Mesenchymal stem cell (in vitro differentiated cells and primary cell): ENCODE measurements around the gene DEFB124.
"Not testable (repeated sequence)": the region's sequence is repeated elsewhere in the genome, so short reads cannot be mapped to it uniquely, and the experiment has no call there.

ENCODE experiments used
- DNase-seq: peaks from one replicate; pipeline ENCODE4 v3.0.0-alpha.2; 2013
- H2AFZ ChIP-seq: one replicate; pipeline ENCODE4 v1.6.1; 2013; ENCODE audit warnings: low read depth, mild to moderate bottlenecking, control low read depth, inconsistent platforms, low read length, moderate library complexity
- H2AK5ac ChIP-seq: 2 replicates; pipeline ENCODE4 v1.6.1; 2013; ENCODE audit warnings: low read length, moderate library complexity, mild to moderate bottlenecking, inconsistent platforms; ENCODE audit not compliant: severe bottlenecking
- H2BK120ac ChIP-seq: one replicate; pipeline ENCODE4 v1.6.1; 2013; ENCODE audit warnings: low read depth, mild to moderate bottlenecking, inconsistent platforms, low read length, moderate library complexity
- H2BK12ac ChIP-seq, 2 experiments: one replicate each; pipeline ENCODE4 v1.6.1; 2013; ENCODE audit warnings: inconsistent platforms in 2 of 2, low read length in 2 of 2, mild to moderate bottlenecking in 2 of 2, moderate library complexity in 2 of 2, control low read depth in 1 of 2
- H2BK15ac ChIP-seq: one replicate; pipeline ENCODE4 v1.6.1; 2013; ENCODE audit warnings: mild to moderate bottlenecking, low read depth, inconsistent platforms; ENCODE audit not compliant: poor library complexity, severe bottlenecking
- H2BK5ac ChIP-seq: 2 replicates; pipeline ENCODE4 v1.6.1; 2013; ENCODE audit warnings: low read depth, mild to moderate bottlenecking, low read length, control low read depth, inconsistent platforms; ENCODE audit not compliant: poor library complexity, severe bottlenecking
- H3K14ac ChIP-seq, 2 experiments: one replicate each; pipeline ENCODE4 v1.6.1; 2013; ENCODE audit warnings: inconsistent platforms in 2 of 2, low read length in 2 of 2, control low read depth in 1 of 2, mild to moderate bottlenecking in 1 of 2, moderate library complexity in 1 of 2
- H3K18ac ChIP-seq, 2 experiments: one replicate each; pipeline ENCODE4 v1.6.1; 2013; ENCODE audit warnings: inconsistent platforms in 2 of 2, low read length in 2 of 2, control low read depth in 1 of 2, low read depth in 1 of 2, mild to moderate bottlenecking in 1 of 2
- H3K23ac ChIP-seq, 2 experiments: one replicate each; pipeline ENCODE4 v1.6.1; 2013; ENCODE audit warnings: inconsistent platforms in 2 of 2, low read length in 2 of 2, mild to moderate bottlenecking in 2 of 2, moderate library complexity in 2 of 2, control low read depth in 1 of 2
- H3K27ac ChIP-seq: 2 replicates; pipeline ENCODE4 v1.5.1; 2013; ENCODE audit warnings: mild to moderate bottlenecking, moderate library complexity, low read length, control low read depth, inconsistent platforms; ENCODE audit not compliant: poor library complexity, severe bottlenecking
- H3K27me3 ChIP-seq, 2 experiments: 2 replicates each; pipeline versions ENCODE4 v1.6.1 to v1.7.0; 2013; ENCODE audit warnings: low read length in 2 of 2, mild to moderate bottlenecking in 2 of 2, moderate library complexity in 2 of 2, control low read depth in 1 of 2, inconsistent platforms in 1 of 2; ENCODE audit not compliant: control insufficient read depth in 1 of 2, insufficient read depth in 1 of 2
- H3K36me3 ChIP-seq, 2 experiments: 2 replicates each; pipeline versions ENCODE4 v1.6.1 to v1.7.0; 2013; ENCODE audit warnings: low read length in 2 of 2, control low read depth in 1 of 2, inconsistent platforms in 1 of 2, low read depth in 1 of 2, mild to moderate bottlenecking in 1 of 2; ENCODE audit not compliant: insufficient read depth in 2 of 2, control insufficient read depth in 1 of 2
- H3K4ac ChIP-seq, 2 experiments: one replicate each; pipeline ENCODE4 v1.6.1; 2013; ENCODE audit warnings: inconsistent platforms in 2 of 2, low read length in 2 of 2, mild to moderate bottlenecking in 2 of 2, moderate library complexity in 2 of 2, control low read depth in 1 of 2, low read depth in 1 of 2
- H3K4me1 ChIP-seq: 2 replicates; pipeline ENCODE4 v1.6.1; 2013; ENCODE audit warnings: low read depth, low read length, control low read depth; ENCODE audit not compliant: control insufficient read depth, insufficient read depth
- H3K4me2 ChIP-seq: 2 replicates; pipeline ENCODE4 v1.6.1; 2013; ENCODE audit warnings: low read length, mild to moderate bottlenecking, inconsistent platforms; ENCODE audit not compliant: poor library complexity, severe bottlenecking
- H3K4me3 ChIP-seq, 2 experiments: 2 replicates each; pipeline versions ENCODE4 v1.5.1 to v1.7.0; 2013; ENCODE audit warnings: low read length in 2 of 2, mild to moderate bottlenecking in 2 of 2, control low read depth in 1 of 2, low read depth in 1 of 2; ENCODE audit not compliant: insufficient read depth in 1 of 2
- H3K79me1 ChIP-seq: replicated peaks from 2 replicates; pipeline ENCODE4 v1.6.1; 2013; ENCODE audit warnings: mild to moderate bottlenecking, control low read depth, low read length, inconsistent platforms; ENCODE audit not compliant: poor library complexity, severe bottlenecking
- H3K9ac ChIP-seq: 2 replicates; pipeline ENCODE4 v1.7.0; 2013; ENCODE audit warnings: mild to moderate bottlenecking, low read length, moderate library complexity
- H3K9me3 ChIP-seq: 2 replicates; pipeline ENCODE4 v1.7.0; 2013; ENCODE audit warnings: mild to moderate bottlenecking, low read length; ENCODE audit not compliant: control insufficient read depth
- H4K8ac ChIP-seq: one replicate; pipeline ENCODE4 v1.6.1; 2013; ENCODE audit warnings: inconsistent platforms, mild to moderate bottlenecking, low read length, moderate library complexity
- H4K91ac ChIP-seq: one replicate; pipeline ENCODE4 v1.6.1; 2013; ENCODE audit warnings: mild to moderate bottlenecking, low read length, inconsistent platforms
- WGBS: methylation state at CpG from one replicate; pipeline ENCODE4 v1.1.7; 2013; ENCODE audit warnings: mixed read lengths; 5-methylcytosine and 5-hydroxymethylcytosine counted together

Gene DEFB124

DNA sequence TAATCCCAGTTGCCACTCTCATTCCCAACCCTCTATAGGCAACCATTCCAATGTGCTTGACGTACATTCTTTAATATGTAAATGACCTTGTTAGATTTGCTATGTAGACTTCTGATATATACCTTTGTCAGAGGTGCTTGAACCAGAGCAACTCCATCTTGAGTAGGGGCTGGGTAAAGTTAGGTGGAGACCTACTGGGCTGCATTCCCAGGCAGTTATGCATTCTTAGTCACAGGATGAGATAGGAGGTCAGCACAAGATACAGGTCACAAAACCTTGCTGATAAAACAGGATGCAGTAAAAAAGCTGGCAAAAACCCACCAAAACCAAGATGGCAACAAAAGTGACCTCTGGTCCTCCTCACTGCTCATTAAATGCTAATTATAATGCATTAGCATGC is 31.0 kb upstream of the DEFB124 start:
- Histone ChIP-seq H3K79me1 (no peaks in the 10 kb centered on the region), H3K4me3 (no peak overlapping the region), H2AFZ (no peak overlapping the region), H3K14ac (no peak overlapping the region), H3K4ac (no peak overlapping the region), H3K4me1 (peaks cover 3% of the 10 kb centered on the region), H3K18ac (no peak overlapping the region), H3K23ac (no peak overlapping the region), H2BK12ac (no peak overlapping the region), H4K91ac (no peak overlapping the region), H2BK120ac (no peak overlapping the region), H3K9me3 (peaks cover 5% of the 10 kb centered on the region), H3K27me3 (no peaks in the 10 kb centered on the region), H2BK15ac (no peak overlapping the region), H3K27ac (no peak overlapping the region), H3K4me2 (no peak overlapping the region), H4K8ac (no peak overlapping the region), H3K36me3 (no peaks in the 10 kb centered on the region), H3K9ac (no peak overlapping the region), H2AK5ac (no peak overlapping the region), H2BK5ac (no peak overlapping the region)
- no peak for DNase-seq
- WGBS = no CpG with 5 or more reads among the region's 1 CpG

DNA sequence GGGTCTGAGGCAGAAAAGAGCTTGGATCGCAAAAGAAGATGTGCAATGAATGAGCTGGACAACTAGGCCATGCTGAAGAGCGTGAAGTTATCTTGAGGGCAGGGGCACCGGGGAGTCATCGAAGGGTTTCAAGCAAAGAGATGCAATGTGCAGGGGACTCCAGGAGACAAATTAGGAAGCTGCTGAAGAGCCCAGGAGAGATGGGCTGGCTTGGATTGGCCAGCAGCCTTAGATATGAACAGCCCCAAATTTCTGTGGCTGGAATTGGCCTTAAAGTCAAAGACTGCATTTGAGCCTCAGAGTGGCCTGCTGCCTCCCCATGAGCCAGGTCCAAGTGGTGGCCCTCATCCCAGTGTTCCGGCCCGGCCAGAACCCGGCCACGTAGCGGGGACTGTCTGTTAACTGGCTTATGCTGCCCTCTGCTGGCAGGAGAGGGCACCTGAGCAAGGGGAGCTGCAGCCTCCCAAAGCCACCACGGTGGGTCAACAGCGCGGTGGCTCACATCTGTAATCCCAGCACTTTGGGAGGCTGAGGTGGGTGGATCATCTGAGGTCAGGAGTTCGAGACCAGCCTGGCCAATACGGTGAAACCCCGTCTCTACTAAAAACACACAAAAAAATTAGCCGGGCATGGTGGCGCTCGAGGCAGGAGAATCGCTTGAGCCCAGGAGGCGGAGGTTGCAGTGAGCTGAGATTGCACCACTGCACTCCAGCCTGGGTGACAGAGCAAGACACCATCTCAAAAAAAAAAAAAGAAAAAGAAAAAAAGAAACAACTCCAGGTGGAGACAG is 28.2 kb upstream of the DEFB124 start:
- H4K91ac ChIP-seq, H4K8ac ChIP-seq, H2BK12ac ChIP-seq, H3K36me3 ChIP-seq, H3K18ac ChIP-seq, H3K9ac ChIP-seq, H3K4ac ChIP-seq, H3K27ac ChIP-seq, H3K4me3 ChIP-seq, H2AK5ac ChIP-seq, H3K4me1 ChIP-seq, H3K9me3 ChIP-seq, H2BK15ac ChIP-seq, H2BK5ac ChIP-seq, H3K79me1 ChIP-seq, H2BK120ac ChIP-seq, H3K23ac ChIP-seq, H3K14ac ChIP-seq, H3K4me2 ChIP-seq: not testable (repeated sequence)
- 48% methylated on average over 20 of the region's 20 CpGs for WGBS
- Histone ChIP-seq H2AFZ (peak overlapping the region; percentile 78), H3K27me3 (peaks cover 0 to 10% of the 10 kb centered on the region in 2 experiments)
- peak; percentile 77 for DNase-seq

DNA sequence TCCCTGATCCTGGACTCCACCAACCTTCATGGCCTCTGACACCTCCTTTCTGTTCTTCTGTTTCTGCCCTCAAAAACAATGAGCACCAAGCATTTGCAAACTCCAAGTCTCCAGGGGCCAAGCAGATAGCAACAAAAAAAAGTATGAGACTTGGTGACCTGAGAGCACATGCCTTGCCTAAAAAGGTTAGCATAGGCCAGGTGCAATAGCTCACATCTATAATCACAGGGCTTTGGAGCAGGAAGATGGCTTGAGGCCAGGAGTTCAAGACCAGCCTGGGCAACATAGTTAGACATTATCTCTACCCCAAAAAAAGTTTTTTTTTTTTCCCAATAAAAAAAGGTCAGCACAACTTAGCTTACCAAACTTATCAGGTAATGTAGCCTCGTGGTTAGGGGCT is 25.6 kb upstream of the DEFB124 start:
- 24% methylated on average over 1 of the region's 1 CpG for WGBS
- DNase-seq = no peak
- H2AK5ac ChIP-seq = no peak overlapping the region

DNA sequence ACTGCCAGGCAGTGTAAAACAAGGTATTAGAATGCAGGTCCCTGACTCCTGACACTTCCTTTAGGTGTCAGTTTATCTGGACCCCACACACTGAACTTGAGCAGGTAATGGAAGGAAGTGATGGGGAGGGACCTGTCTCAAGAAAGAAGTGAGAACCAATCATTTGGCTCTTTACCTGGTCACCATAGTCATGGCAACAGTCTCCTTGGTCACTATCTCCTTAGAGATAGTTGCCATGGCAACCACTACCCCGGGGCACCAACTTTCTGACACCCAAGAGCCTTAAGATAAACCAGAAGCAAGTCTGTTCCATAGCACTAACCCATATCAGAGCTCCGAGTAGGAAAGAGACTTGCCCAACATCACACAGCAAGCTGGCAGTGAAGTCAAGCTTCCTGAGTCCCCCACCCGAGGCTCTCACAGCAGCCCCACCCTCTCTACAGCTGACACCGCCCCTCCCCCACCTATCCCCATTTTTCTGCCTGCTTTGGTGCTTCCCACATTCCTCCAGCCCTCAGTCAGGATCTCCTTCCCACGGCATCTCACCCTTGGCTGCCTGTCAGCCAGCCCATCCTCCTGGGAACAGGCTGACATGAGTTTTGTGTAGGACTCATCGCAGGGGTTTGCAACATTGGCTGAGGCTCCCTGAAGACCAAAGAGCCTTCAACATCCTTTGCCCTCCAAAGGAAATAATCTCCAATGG is 23.1 kb upstream of the DEFB124 start:
- Histone ChIP-seq H3K79me1 (no peaks in the 10 kb centered on the region), H3K9ac (no peak overlapping the region), H2AK5ac (no peak overlapping the region), H3K4me3 (no peak overlapping the region), H3K36me3 (no peaks in the 10 kb centered on the region), H2BK15ac (no peak overlapping the region), H3K4me1 (peaks cover 1% of the 10 kb centered on the region), H2AFZ (no peak overlapping the region), H3K4ac (no peak overlapping the region), H2BK120ac (no peak overlapping the region), H2BK5ac (no peak overlapping the region), H3K27me3 (peaks cover 0 to 39% of the 10 kb centered on the region in 2 experiments), H3K14ac (no peak overlapping the region), H4K8ac (no peak overlapping the region), H3K27ac (no peak overlapping the region), H2BK12ac (no peak overlapping the region), H3K4me2 (no peak overlapping the region), H4K91ac (no peak overlapping the region), H3K23ac (no peak overlapping the region), H3K18ac (no peak overlapping the region), H3K9me3 (no peaks in the 10 kb centered on the region)
- DNase-seq = no peak
- WGBS = 38% methylated on average over 6 of the region's 6 CpGs

More for the DNA sequence above, 25.6 kb upstream of the DEFB124 start:
- Histone ChIP-seq H3K18ac (no peak overlapping the region), H3K23ac (no peak overlapping the region), H3K36me3 (no peaks in the 10 kb centered on the region), H3K9ac (no peak overlapping the region), H3K79me1 (no peaks in the 10 kb centered on the region), H3K14ac (no peak overlapping the region), H2AFZ (no peak overlapping the region), H3K27me3 (peaks cover 0 to 35% of the 10 kb centered on the region in 2 experiments), H3K4me2 (no peak overlapping the region), H2BK5ac (no peak overlapping the region), H3K4me1 (peaks cover 2% of the 10 kb centered on the region), H3K4ac (no peak overlapping the region), H3K4me3 (no peak overlapping the region), H2BK12ac (no peak overlapping the region), H3K27ac (no peak overlapping the region), H4K91ac (no peak overlapping the region), H2BK120ac (no peak overlapping the region), H3K9me3 (no peaks in the 10 kb centered on the region), H4K8ac (no peak overlapping the region), H2BK15ac (no peak overlapping the region)
